ENCODE data around the gene PDZK1IP1.

The PDZK1IP1 gene

DNA sequence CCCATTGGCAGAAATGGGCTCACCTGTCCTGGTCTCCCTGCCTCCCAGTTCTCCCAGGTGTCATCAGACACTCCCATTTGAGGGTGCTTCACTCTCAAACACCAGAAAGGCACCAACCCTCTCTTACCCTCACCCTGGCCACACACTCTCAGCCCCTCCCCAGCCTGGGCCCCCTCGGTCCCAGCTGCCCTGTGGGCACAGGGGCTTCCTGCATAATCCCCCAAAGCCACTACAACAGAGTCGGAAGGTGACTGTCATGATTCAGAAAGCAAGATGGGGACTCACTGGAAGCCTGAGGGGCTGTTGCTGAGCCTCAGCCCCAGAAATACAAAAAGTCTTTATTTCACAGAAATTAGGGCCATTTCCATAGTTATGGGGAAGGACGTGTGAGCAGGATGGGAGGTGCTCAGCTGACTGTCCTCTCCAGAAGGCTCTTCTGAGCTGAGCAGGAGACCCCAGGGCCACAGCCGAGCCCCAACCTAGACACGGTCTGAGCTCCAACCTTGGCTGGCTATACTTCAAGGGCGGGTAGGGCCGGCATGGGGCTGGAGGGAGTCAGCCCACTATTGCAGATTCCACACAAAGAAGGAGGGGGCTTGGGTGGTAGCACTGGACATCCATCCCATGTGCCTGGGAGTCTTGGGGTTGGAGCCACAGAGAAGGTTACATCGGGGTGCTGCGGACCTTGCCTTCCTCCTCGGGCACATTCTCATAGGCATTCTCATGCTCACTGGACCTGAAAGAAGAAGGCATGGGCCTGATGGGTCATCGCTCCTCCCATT is 6.3 kb downstream of the PDZK1IP1 start:
- Histone ChIP-seq H3K4me3 (ENCODE audit: low read length) (no peak overlapping the region), H3K9me3 (ENCODE audit: insufficient read depth, low read depth, low read length) (no peaks in the 10 kb centered on the region), H3K27ac (ENCODE audit: low read length) (no peak overlapping the region), H3K27me3 (ENCODE audit: insufficient read depth, low read length) (peaks cover 27% of the 10 kb centered on the region), H3K36me3 (ENCODE audit: insufficient read depth, low read depth, low read length) (no peaks in the 10 kb centered on the region), H3K9ac (ENCODE audit: low read depth, low read length) (no peak overlapping the region), H3K4me1 (ENCODE audit: insufficient read depth, low read length) (no peaks in the 10 kb centered on the region)

GRCh38 chr1:47182676-47183235 is 7.1 kb downstream of the PDZK1IP1 start:
- no peaks in the 10 kb centered on the region for H3K4me1 ChIP-seq (ENCODE audit: insufficient read depth, low read length)
- no peak overlapping the region for H3K27ac ChIP-seq (ENCODE audit: low read length)
- no peaks in the 10 kb centered on the region for H3K36me3 ChIP-seq (ENCODE audit: insufficient read depth, low read depth, low read length)
- H3K27me3 ChIP-seq (ENCODE audit: insufficient read depth, low read length): peaks cover 27% of the 10 kb centered on the region
- no peak overlapping the region for H3K4me3 ChIP-seq (ENCODE audit: low read length)
- no peak overlapping the region for H3K9ac ChIP-seq (ENCODE audit: low read depth, low read length)
- H3K9me3 ChIP-seq (ENCODE audit: insufficient read depth, low read depth, low read length): no peaks in the 10 kb centered on the region

DNA sequence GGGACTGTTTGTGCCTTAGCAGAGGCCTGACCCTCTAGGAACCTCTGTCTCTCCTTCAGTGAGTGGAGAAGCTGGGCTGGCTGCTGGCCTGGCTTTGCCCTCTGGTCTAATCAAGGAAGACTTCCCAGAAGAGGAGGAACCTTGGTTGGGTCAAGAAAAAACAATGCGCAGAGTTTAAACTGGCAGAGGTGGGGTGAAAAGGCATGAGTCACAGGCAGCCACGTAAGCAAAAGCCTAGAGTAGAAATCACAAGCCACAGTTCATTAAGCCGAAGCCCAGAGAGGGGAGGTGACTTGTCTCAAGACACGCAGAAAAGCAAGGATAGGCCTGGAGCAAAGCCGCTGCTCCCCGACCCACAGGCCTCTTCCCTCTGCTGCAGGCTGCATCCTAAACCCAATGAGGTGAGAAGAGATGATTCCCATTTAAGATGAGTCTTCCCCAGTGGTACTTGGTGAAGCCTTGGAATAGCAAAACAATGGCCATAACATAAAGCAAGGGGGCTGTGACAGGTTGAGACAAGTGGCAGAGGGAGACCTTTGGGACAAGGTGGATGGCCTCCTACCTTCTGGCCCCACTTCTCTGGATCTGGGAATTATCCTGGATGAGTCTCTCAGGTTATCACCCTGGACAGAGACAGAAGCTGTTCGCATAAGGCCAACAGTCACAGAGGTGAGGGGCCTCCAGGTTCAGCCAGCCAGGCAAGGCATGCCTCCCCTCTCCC is 7.7 kb downstream of the PDZK1IP1 start:
- Histone ChIP-seq H3K4me3 (ENCODE audit: low read length) (no peak overlapping the region), H3K36me3 (ENCODE audit: insufficient read depth, low read depth, low read length) (no peaks in the 10 kb centered on the region), H3K9me3 (ENCODE audit: insufficient read depth, low read depth, low read length) (no peaks in the 10 kb centered on the region), H3K4me1 (ENCODE audit: insufficient read depth, low read length) (no peaks in the 10 kb centered on the region), H3K27ac (ENCODE audit: low read length) (no peak overlapping the region), H3K9ac (ENCODE audit: low read depth, low read length) (no peak overlapping the region), H3K27me3 (ENCODE audit: insufficient read depth, low read length) (peaks cover 27% of the 10 kb centered on the region)

DNA sequence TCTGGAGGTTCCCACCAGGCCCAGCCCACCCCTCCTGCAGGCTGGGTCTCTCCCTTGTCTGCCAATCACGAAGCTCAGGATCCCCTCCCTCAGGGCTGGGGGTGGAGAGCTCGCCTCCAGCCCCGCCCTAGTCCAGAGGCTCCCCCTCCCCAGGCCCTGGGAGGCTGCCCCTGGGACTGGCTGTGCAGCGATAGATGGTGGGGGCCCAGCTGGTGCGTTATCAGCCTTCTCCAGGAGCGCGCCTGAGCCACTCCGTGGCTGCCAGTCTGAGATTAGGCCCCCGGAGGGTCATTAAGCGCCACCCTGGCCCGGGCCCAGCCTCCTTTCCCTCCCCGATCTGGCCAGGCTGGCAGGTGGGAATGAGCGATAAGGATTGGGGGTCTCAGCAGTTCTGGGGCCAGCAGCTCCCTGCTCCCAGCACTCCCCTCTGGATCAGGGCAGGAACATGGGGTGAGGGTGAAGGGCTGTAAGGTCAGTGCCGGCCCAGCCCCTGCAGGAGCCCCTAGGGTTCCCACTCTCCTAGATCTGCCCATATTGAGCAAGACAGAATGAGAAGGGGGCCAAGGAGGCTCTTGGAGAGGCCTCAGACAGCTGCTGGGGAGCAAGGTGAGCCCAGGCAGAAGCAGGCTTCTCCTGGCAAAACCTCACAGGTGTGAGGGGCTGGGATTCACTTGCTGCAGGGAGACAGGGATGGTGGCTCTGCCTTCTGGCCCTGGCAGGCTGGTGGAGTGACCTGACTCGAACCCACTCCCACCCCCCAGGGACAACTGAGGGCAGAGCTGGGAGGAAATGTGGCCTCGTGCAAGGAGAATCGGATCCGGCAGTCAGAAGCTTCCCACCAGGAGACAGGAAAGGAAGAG is 8.5 kb downstream of the PDZK1IP1 start:
- no peak overlapping the region for H3K9ac ChIP-seq (ENCODE audit: low read depth, low read length)
- no peaks in the 10 kb centered on the region for H3K36me3 ChIP-seq (ENCODE audit: insufficient read depth, low read depth, low read length)
- no peaks in the 10 kb centered on the region for H3K9me3 ChIP-seq (ENCODE audit: insufficient read depth, low read depth, low read length)
- peaks cover 27% of the 10 kb centered on the region for H3K27me3 ChIP-seq (ENCODE audit: insufficient read depth, low read length)
- H3K4me1 ChIP-seq (ENCODE audit: insufficient read depth, low read length): no peaks in the 10 kb centered on the region
- H3K4me3 ChIP-seq (ENCODE audit: low read length): no peak overlapping the region
- H3K27ac ChIP-seq (ENCODE audit: low read length): no peak overlapping the region

DNA sequence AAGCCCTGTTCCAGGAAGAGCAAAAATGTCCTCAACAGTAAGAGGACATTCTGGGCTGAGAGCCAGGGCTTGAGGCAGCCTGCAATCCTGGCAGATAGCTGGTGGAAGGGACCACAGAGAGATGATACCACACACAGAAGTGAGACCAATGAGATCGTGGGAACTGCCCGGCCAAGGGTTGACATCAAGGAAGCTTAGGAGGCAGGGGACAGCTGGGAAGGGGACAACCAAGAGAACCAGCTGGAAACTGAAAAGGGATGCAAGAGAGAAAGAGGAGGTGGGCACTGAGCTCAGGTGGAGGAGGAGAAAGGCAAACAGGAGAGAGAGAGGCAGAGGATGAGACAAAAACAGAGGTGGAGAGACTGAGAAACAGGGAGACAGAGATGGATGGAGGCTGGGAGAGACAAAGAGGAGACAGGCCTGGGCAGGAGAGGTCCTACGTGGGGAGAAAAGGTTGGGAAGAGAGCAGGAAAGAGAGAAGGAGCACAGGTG is 9.2 kb downstream of the PDZK1IP1 start:
- Histone ChIP-seq H3K27me3 (ENCODE audit: insufficient read depth, low read length) (peaks cover 27% of the 10 kb centered on the region), H3K4me3 (ENCODE audit: low read length) (no peak overlapping the region), H3K9me3 (ENCODE audit: insufficient read depth, low read depth, low read length) (no peaks in the 10 kb centered on the region), H3K36me3 (ENCODE audit: insufficient read depth, low read depth, low read length) (no peaks in the 10 kb centered on the region), H3K9ac (ENCODE audit: low read depth, low read length) (no peak overlapping the region), H3K4me1 (ENCODE audit: insufficient read depth, low read length) (no peaks in the 10 kb centered on the region), H3K27ac (ENCODE audit: low read length) (no peak overlapping the region)

DNA sequence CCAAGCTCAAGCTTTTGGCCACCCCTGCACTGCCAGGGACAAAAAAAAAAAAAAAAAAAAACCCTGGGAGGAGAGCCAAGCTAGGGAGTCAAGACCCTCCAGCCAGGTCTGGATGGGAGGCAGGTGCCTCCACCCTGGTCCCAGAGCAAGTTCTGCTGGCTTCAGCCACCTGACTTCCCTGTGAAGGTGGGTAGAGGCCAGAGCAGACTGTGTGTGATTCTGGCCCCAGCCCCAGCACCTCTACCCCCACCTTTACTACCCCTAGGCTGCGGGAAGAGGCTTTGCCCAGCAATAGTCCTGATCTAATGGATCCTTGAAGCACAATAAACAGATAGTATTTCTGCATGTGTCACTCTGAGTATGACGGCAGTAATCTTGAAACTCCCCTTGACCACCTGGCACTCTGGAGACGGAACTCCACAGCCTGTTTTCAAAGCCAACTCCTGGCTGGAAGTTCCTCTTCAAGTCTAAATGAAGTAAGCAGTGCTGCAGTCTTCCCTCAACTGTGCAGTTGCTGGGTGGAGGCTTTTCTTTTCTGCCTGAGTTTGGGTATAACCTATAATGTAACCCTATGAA is 9.8 kb downstream of the PDZK1IP1 start:
- no peaks in the 10 kb centered on the region for H3K4me1 ChIP-seq (ENCODE audit: insufficient read depth, low read length)
- H3K4me3 ChIP-seq (ENCODE audit: low read length): peak overlapping the region; percentile 66; the same call in 1 of the 2 replicates
- no peaks in the 10 kb centered on the region for H3K36me3 ChIP-seq (ENCODE audit: insufficient read depth, low read depth, low read length)
- no peaks in the 10 kb centered on the region for H3K9me3 ChIP-seq (ENCODE audit: insufficient read depth, low read depth, low read length)
- H3K27me3 ChIP-seq (ENCODE audit: insufficient read depth, low read length): peaks cover 27% of the 10 kb centered on the region
- no peak overlapping the region for H3K9ac ChIP-seq (ENCODE audit: low read depth, low read length)
- no peak overlapping the region for H3K27ac ChIP-seq (ENCODE audit: low read length)

DNA sequence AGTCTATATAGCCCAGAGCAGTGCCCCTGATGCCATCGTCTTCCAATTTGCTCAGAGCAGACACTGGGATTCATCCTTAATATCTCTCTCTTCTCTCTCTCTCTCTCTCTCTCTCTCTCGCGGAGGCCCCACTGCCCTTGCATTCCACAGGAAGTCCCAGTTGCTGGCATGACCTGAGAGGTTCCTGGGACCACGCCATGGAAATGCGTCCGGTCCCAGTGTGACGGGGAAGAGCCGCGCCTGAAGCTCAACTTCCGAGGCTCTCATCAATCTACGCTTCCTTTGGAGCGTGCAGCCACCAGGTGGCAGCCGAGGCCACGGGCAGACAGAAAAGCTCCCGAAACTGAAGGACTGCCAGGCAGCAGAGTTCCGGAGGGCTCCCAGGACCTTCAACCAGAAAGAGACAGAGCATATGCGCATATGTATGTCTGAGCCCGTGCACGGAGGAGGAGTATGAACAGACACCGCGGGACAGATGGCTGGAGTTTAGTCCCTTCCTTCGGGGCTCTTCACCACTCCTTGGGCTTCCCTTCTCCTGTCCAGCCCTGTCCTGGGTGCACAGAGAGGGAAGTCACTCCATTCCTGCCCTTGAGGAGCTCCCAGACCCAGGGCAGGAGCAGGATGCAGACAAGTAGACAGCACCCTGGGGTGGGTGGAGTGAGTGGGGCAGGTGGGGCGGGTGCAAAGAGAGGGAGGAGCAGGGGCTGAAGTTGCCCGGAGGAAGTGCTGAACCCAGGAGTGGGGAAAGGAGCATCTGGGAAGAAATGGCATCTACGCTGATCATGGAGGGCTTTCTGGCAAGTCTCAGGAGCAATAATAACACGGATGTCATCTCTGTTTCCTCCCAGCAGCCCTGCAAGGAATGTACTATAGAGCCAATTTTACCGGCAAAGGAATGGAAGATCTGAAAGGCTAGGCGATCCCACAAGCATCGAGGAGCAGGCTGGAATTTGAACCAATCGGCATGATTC is 10.5 kb downstream of the PDZK1IP1 start:
- Histone ChIP-seq H3K27ac (ENCODE audit: low read length) (no peak overlapping the region), H3K9me3 (ENCODE audit: insufficient read depth, low read depth, low read length) (no peaks in the 10 kb centered on the region), H3K9ac (ENCODE audit: low read depth, low read length) (peak overlapping the region; percentile 60; the same call in 1 of the 2 replicates), H3K36me3 (ENCODE audit: insufficient read depth, low read depth, low read length) (no peaks in the 10 kb centered on the region), H3K27me3 (ENCODE audit: insufficient read depth, low read length) (peaks cover 27% of the 10 kb centered on the region), H3K4me3 (ENCODE audit: low read length) (peak overlapping the region; percentile 66), H3K4me1 (ENCODE audit: insufficient read depth, low read length) (no peaks in the 10 kb centered on the region)

DNA sequence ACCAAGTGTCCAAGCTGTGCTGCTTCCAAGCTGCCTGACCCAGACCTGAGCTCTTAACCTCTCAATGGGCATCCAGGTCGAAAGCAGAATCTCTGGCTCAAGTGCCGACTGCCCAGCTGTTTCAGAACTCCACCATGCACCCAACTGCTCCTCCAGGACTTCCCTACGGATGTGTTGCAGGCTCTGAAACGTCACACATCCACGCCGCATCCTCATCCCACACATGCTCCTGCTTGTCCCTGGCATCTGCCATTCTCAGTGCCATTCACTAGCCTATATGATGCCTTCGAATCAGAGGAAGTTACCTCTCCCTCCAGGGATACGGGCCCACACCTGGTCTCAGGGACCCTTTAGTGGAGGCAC is 11.2 kb downstream of the PDZK1IP1 start:
- no peak overlapping the region for H3K27ac ChIP-seq (ENCODE audit: low read length)
- peak overlapping the region; percentile 66 for H3K4me3 ChIP-seq (ENCODE audit: low read length)
- H3K9ac ChIP-seq (ENCODE audit: low read depth, low read length): peak overlapping the region; percentile 46; the same call in 1 of the 2 replicates
- no peaks in the 10 kb centered on the region for H3K4me1 ChIP-seq (ENCODE audit: insufficient read depth, low read length)
- peaks cover 27% of the 10 kb centered on the region for H3K27me3 ChIP-seq (ENCODE audit: insufficient read depth, low read length)
- H3K36me3 ChIP-seq (ENCODE audit: insufficient read depth, low read depth, low read length): no peaks in the 10 kb centered on the region
- H3K9me3 ChIP-seq (ENCODE audit: insufficient read depth, low read depth, low read length): no peaks in the 10 kb centered on the region

GRCh38 chr1:47178020-47178419 is 11.8 kb downstream of the PDZK1IP1 start:
- no peak overlapping the region for H3K9ac ChIP-seq (ENCODE audit: low read depth, low read length)
- H3K27ac ChIP-seq (ENCODE audit: low read length): no peak overlapping the region
- no peaks in the 10 kb centered on the region for H3K36me3 ChIP-seq (ENCODE audit: insufficient read depth, low read depth, low read length)
- H3K4me3 ChIP-seq (ENCODE audit: low read length): no peak overlapping the region
- H3K4me1 ChIP-seq (ENCODE audit: insufficient read depth, low read length): no peaks in the 10 kb centered on the region
- no peaks in the 10 kb centered on the region for H3K9me3 ChIP-seq (ENCODE audit: insufficient read depth, low read depth, low read length)
- H3K27me3 ChIP-seq (ENCODE audit: insufficient read depth, low read length): peaks cover 27% of the 10 kb centered on the region

DNA sequence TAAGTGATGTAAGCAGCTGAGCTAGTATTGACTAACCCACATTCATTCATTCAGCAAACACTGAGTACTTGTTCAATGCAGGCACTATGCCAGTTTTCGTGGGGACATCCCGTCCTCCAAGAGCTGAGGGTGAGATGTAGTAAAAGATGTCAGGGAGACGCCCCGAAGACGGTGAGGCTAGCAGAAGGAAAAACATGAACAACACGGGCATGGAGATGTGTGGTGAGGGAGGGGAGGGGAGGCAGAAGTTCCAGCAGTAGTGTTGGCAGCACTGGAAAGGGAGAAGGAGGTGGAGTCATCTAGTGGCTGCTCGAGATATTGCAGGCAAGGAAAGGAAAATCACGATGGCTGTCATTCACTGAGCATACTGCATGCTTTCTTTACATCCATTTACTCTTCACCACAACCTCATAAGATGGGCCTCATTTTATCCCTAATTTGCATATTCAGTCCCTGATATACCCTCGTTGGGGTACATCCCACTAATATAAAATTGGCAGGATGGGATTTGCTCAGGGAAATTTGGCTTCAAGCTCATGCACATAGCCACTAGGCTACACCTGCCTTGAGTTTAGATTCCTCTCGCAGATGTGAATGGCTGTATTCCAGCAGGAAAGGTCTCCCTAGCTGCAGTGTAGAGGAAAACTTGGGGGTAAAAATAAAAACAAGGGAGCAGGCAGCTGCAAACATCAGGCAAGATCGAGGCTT is 14.5 kb downstream of the PDZK1IP1 start:
- H3K36me3 ChIP-seq (ENCODE audit: insufficient read depth, low read depth, low read length): no peaks in the 10 kb centered on the region

More for the DNA sequence above, 14.5 kb downstream of the PDZK1IP1 start:
- no peaks in the 10 kb centered on the region for H3K9me3 ChIP-seq (ENCODE audit: insufficient read depth, low read depth, low read length)
- no peak overlapping the region for H3K9ac ChIP-seq (ENCODE audit: low read depth, low read length)
- H3K27me3 ChIP-seq (ENCODE audit: insufficient read depth, low read length): peaks cover 12% of the 10 kb centered on the region
- H3K4me3 ChIP-seq (ENCODE audit: low read length): no peak overlapping the region
- no peaks in the 10 kb centered on the region for H3K4me1 ChIP-seq (ENCODE audit: insufficient read depth, low read length)
- no peak overlapping the region for H3K27ac ChIP-seq (ENCODE audit: low read length)
